Stimulated activated CD8-positive, alpha-beta memory T cell treated with anti-CD3 and anti-CD28 coated beads, Interleukin-4, amount 100 ng/mL, for 1 hour (primary cell): ENCODE measurements around the gene DGKH.
"Not testable (repeated sequence)": the region's sequence is repeated elsewhere in the genome, so short reads cannot be mapped to it uniquely, and the experiment has no call there.

Experiments
- DNase-seq, 2 donors: peaks; one replicate each; pipeline ENCODE4 v3.0.0-alpha.2; 2020; ENCODE audit warnings: low read depth in 2 of 2, low spot score in 1 of 2

Gene DGKH

GRCh38 chr13:42153199-42154113, 105.0 kb downstream of the DGKH start:
- no peak for DNase-seq

GRCh38 chr13:42155251-42155650, 106.8 kb downstream of the DGKH start:
- DNase-seq = no peak

- DNase-seq = not testable (repeated sequence)
These were observed 114.9 kb downstream of the DGKH start for GRCh38 chr13:42163338-42163737.

GRCh38 chr13:42163910-42164309, 115.5 kb downstream of the DGKH start:
- DNase-seq = not testable (repeated sequence)

- DNase-seq = no peak
These were observed 116.2 kb downstream of the DGKH start for GRCh38 chr13:42164557-42165125.

- no peak for DNase-seq
These were observed 120.0 kb downstream of the DGKH start for GRCh38 chr13:42168496-42168895.

GRCh38 chr13:42170029-42170428, 121.6 kb downstream of the DGKH start:
- no peak for DNase-seq

GRCh38 chr13:42173789-42174343, 125.4 kb downstream of the DGKH start:
- DNase-seq = no peak

GRCh38 chr13:42174344-42175162, 126.1 kb downstream of the DGKH start:
- DNase-seq = no peak

GRCh38 chr13:42176294-42176693, 127.8 kb downstream of the DGKH start:
- DNase-seq = no peak

- no peak for DNase-seq
These were observed 128.7 kb downstream of the DGKH start for GRCh38 chr13:42177189-42177588.

GRCh38 chr13:42181381-42181953, 133.0 kb downstream of the DGKH start:
- no peak for DNase-seq

GRCh38 chr13:42189061-42189460, 140.6 kb downstream of the DGKH start:
- DNase-seq = no peak

GRCh38 chr13:42190529-42190928, 142.1 kb downstream of the DGKH start:
- no peak for DNase-seq

GRCh38 chr13:42211704-42212464, 163.4 kb downstream of the DGKH start:
- no peak for DNase-seq

- DNase-seq = no peak
These were observed 166.0 kb downstream of the DGKH start for GRCh38 chr13:42214446-42214845.

- DNase-seq = no peak
These were observed 167.4 kb downstream of the DGKH start for GRCh38 chr13:42215578-42216421.

GRCh38 chr13:42216422-42216735, 167.9 kb downstream of the DGKH start:
- DNase-seq = no peak

- no peak for DNase-seq
These were observed 170.1 kb downstream of the DGKH start for GRCh38 chr13:42218576-42218975.

- DNase-seq = no peak
These were observed 170.6 kb downstream of the DGKH start for GRCh38 chr13:42219051-42219450.
